HG02885 (cell line): ENCODE data around the gene HSP90B1.

Experiments
- ATAC-seq: cut with Tn5 transposase; IDR thresholded peaks from one replicate; pipeline ENCODE4 v1.9.1; 2021; ENCODE audit warnings: mild to moderate bottlenecking; ENCODE audit not compliant: unreplicated experiment, poor library complexity

Gene HSP90B1

GRCh38 chr12:103930034-103930786 is at the start of gene HSP90B1:
HSP90B1 (plus strand) TSS chr12:103930410; CDS start chr12:103930516, 106 bp downstream.
- ATAC-seq = peak; percentile 67

GRCh38 chr12:103881261-103881660 is 48.9 kb upstream of the HSP90B1 start:
- no peak for ATAC-seq

- ATAC-seq = no peak
Observed at GRCh38 chr12:103882861-103883596, 47.2 kb upstream of the HSP90B1 start.

- no peak for ATAC-seq
Observed at GRCh38 chr12:103883908-103884307, 46.3 kb upstream of the HSP90B1 start.

GRCh38 chr12:103884316-103884715 is 45.9 kb upstream of the HSP90B1 start:
- ATAC-seq = no peak

GRCh38 chr12:103886195-103886797 is 43.9 kb upstream of the HSP90B1 start:
- ATAC-seq = no peak

GRCh38 chr12:103887738-103888137 is 42.5 kb upstream of the HSP90B1 start:
- no peak for ATAC-seq

- no peak for ATAC-seq
Observed at GRCh38 chr12:103897316-103897715, 32.9 kb upstream of the HSP90B1 start.

GRCh38 chr12:103901518-103902173 is 28.6 kb upstream of the HSP90B1 start:
- no peak for ATAC-seq

GRCh38 chr12:103903993-103904392 is 26.2 kb upstream of the HSP90B1 start:
- ATAC-seq = no peak

GRCh38 chr12:103905730-103906349 is 24.4 kb upstream of the HSP90B1 start:
- ATAC-seq = no peak

GRCh38 chr12:103908246-103908541 is 22.0 kb upstream of the HSP90B1 start:
- no peak for ATAC-seq

GRCh38 chr12:103908877-103909276 is 21.3 kb upstream of the HSP90B1 start:
- no peak for ATAC-seq

GRCh38 chr12:103909811-103910210 is 20.4 kb upstream of the HSP90B1 start:
- ATAC-seq = no peak

- no peak for ATAC-seq
Observed at GRCh38 chr12:103912069-103912468, 18.1 kb upstream of the HSP90B1 start.

GRCh38 chr12:103913100-103913499 is 17.1 kb upstream of the HSP90B1 start:
- no peak for ATAC-seq

GRCh38 chr12:103915306-103915705 is 14.9 kb upstream of the HSP90B1 start:
- ATAC-seq = no peak

GRCh38 chr12:103917873-103918272 is 12.3 kb upstream of the HSP90B1 start:
- no peak for ATAC-seq

GRCh38 chr12:103924761-103925641 is 5.2 kb upstream of the HSP90B1 start:
- peak; percentile 36 for ATAC-seq

- peak; percentile 16 for ATAC-seq
Observed at GRCh38 chr12:103928682-103929045, 1.5 kb upstream of the HSP90B1 start.
